H9 (cell line): ENCODE results near the gene MYADM. TPM values are rescaled to one million over a fixed set of nuclear protein-coding genes. Genes with fewer than 3 reads are reported as not detected.

Experiments used
- DNase-seq: peaks from one replicate; pipeline ENCODE4 v3.0.0-alpha.2; 2017
- H2AFZ ChIP-seq: one replicate; pipeline ENCODE4 v1.6.1; 2013; ENCODE audit warnings: mild to moderate bottlenecking, low read length, control low read depth, moderate library complexity
- H2AK5ac ChIP-seq: 2 replicates; pipeline ENCODE4 v1.6.1; 2013; ENCODE audit warnings: low read length, control low read depth, mixed read lengths; ENCODE audit not compliant: insufficient read length
- H2BK120ac ChIP-seq: one replicate; pipeline ENCODE4 v1.6.1; 2013; ENCODE audit warnings: low read depth, mild to moderate bottlenecking, low read length, control low read depth, inconsistent platforms; ENCODE audit not compliant: poor library complexity, severe bottlenecking
- H2BK12ac ChIP-seq: 2 replicates; pipeline ENCODE4 v1.6.1; 2013; ENCODE audit warnings: low read length, control low read depth, mixed read lengths, low read depth; ENCODE audit not compliant: insufficient read length
- H2BK15ac ChIP-seq: 2 replicates; pipeline ENCODE4 v1.6.1; 2013; ENCODE audit warnings: low read depth, low read length, control low read depth
- H2BK20ac ChIP-seq: one replicate; pipeline ENCODE4 v1.6.1; 2013; ENCODE audit warnings: low read depth, mild to moderate bottlenecking, low read length, control low read depth, inconsistent platforms; ENCODE audit not compliant: poor library complexity, severe bottlenecking
- H2BK5ac ChIP-seq: 2 replicates; pipeline ENCODE4 v1.6.1; 2013; ENCODE audit warnings: low read length, control low read depth, mixed read lengths; ENCODE audit not compliant: insufficient read length
- H3K14ac ChIP-seq: 2 replicates; pipeline ENCODE4 v1.6.1; 2013; ENCODE audit warnings: low read length, control low read depth; ENCODE audit not compliant: insufficient read depth
- H3K18ac ChIP-seq: 2 replicates; pipeline ENCODE4 v1.6.1; 2013; ENCODE audit warnings: low read depth, mild to moderate bottlenecking, mixed read lengths, low read length, control low read depth; ENCODE audit not compliant: insufficient read length
- H3K23ac ChIP-seq: 2 replicates; pipeline ENCODE4 v1.6.1; 2013; ENCODE audit warnings: low read length, control low read depth, mixed read lengths, low read depth; ENCODE audit not compliant: insufficient read length
- H3K23me2 ChIP-seq: 2 replicates; pipeline ENCODE4 v1.6.1; 2013; ENCODE audit warnings: low read depth, mild to moderate bottlenecking, mixed read lengths, low read length, control low read depth; ENCODE audit not compliant: insufficient read length, poor library complexity, severe bottlenecking
- H3K27ac ChIP-seq: 2 replicates; pipeline ENCODE4 v1.5.1; 2013; ENCODE audit warnings: low read length, control low read depth, mixed read lengths, low read depth; ENCODE audit not compliant: insufficient read length
- H3K27me3 ChIP-seq: 2 replicates; pipeline ENCODE4 v1.6.1; 2013; ENCODE audit warnings: low read length, control low read depth, inconsistent platforms; ENCODE audit not compliant: insufficient read depth
- H3K4ac ChIP-seq: 2 replicates; pipeline ENCODE4 v1.6.1; 2013; ENCODE audit warnings: low read depth, mild to moderate bottlenecking, control low read depth, inconsistent platforms, low read length, moderate library complexity
- H3K4me1 ChIP-seq: 2 replicates; pipeline ENCODE4 v1.6.1; 2013; ENCODE audit warnings: low read length, control low read depth, inconsistent platforms; ENCODE audit not compliant: insufficient read depth
- H3K4me2 ChIP-seq: 2 replicates; pipeline ENCODE4 v1.6.1; 2013; ENCODE audit warnings: low read length, control low read depth, mixed read lengths; ENCODE audit not compliant: insufficient read length, insufficient read depth
- H3K56ac ChIP-seq: 2 replicates; pipeline ENCODE4 v1.6.1; 2013; ENCODE audit warnings: low read depth, mild to moderate bottlenecking, mixed read lengths, low read length, control low read depth; ENCODE audit not compliant: insufficient read length
- H3K79me1 ChIP-seq: 2 replicates; pipeline ENCODE4 v1.6.1; 2013; ENCODE audit warnings: low read depth, mild to moderate bottlenecking, moderate library complexity, low read length, control low read depth, inconsistent platforms; ENCODE audit not compliant: insufficient read depth, poor library complexity, severe bottlenecking
- H3K79me2 ChIP-seq: 2 replicates; pipeline ENCODE4 v1.6.1; 2013; ENCODE audit warnings: low read length, control low read depth, inconsistent platforms; ENCODE audit not compliant: insufficient read depth
- H3K9ac ChIP-seq: 2 replicates; pipeline ENCODE4 v1.6.1; 2013; ENCODE audit warnings: low read length, control low read depth, mixed read lengths; ENCODE audit not compliant: insufficient read length; ENCODE audit errors: extremely low read depth
- H3K9me3 ChIP-seq: one replicate; pipeline ENCODE4 v1.6.1; 2013; ENCODE audit warnings: low read depth, low read length, inconsistent platforms; ENCODE audit not compliant: control insufficient read depth
- H3T11ph ChIP-seq: one replicate; pipeline ENCODE4 v1.6.1; 2013; ENCODE audit warnings: mild to moderate bottlenecking, low read length, control low read depth, inconsistent platforms
- H4K20me1 ChIP-seq: one replicate; pipeline ENCODE4 v1.6.1; 2013; ENCODE audit not compliant: control insufficient read depth, insufficient read length, insufficient read depth
- H4K5ac ChIP-seq: 2 replicates; pipeline ENCODE4 v1.6.1; 2013; ENCODE audit warnings: low read depth, mild to moderate bottlenecking, mixed read lengths, low read length, control low read depth; ENCODE audit not compliant: insufficient read length
- H4K8ac ChIP-seq: replicated peaks from 2 replicates; pipeline ENCODE4 v1.6.1; 2013; ENCODE audit warnings: low read length, control low read depth, mixed read lengths, low read depth; ENCODE audit not compliant: insufficient read length
- H4K91ac ChIP-seq: 2 replicates; pipeline ENCODE4 v1.6.1; 2013; ENCODE audit warnings: low read depth, mild to moderate bottlenecking, moderate library complexity, mixed read lengths, low read length, control low read depth; ENCODE audit not compliant: insufficient read length
- H3K27ac Mint-ChIP-seq, 3 experiments: 2 replicates in 2 of 3; 3 replicates in 1 of 3; pipeline ENCODE4 v1.8.0; 2020 to 2021; ENCODE audit warnings: mixed read lengths in 3 of 3, mild to moderate bottlenecking in 1 of 3, moderate library complexity in 1 of 3
- H3K27me3 Mint-ChIP-seq: 2 replicates; pipeline ENCODE4 v1.8.0; 2021; ENCODE audit warnings: low read depth, mild to moderate bottlenecking, moderate library complexity, mixed read lengths
- H3K36me3 Mint-ChIP-seq, 3 experiments: 2 replicates in 2 of 3; 3 replicates in 1 of 3; pipeline ENCODE4 v1.8.0; 2020 to 2021; ENCODE audit warnings: low read depth in 3 of 3, mixed read lengths in 3 of 3; ENCODE audit not compliant: insufficient read depth in 1 of 3
- H3K4me1 Mint-ChIP-seq, 2 experiments: 2 replicates each; pipeline ENCODE4 v1.8.0; 2020; ENCODE audit warnings: mixed read lengths in 2 of 2
- H3K4me3 Mint-ChIP-seq, 2 experiments: 2 replicates in 1 of 2; 3 replicates in 1 of 2; pipeline ENCODE4 v1.8.0; 2020 to 2021; ENCODE audit warnings: mild to moderate bottlenecking in 2 of 2, mixed read lengths in 2 of 2, moderate library complexity in 1 of 2
- H3K9me3 Mint-ChIP-seq, 2 experiments: 2 replicates in 1 of 2; 3 replicates in 1 of 2; pipeline ENCODE4 v1.8.0; 2020; ENCODE audit warnings: mild to moderate bottlenecking in 2 of 2, mixed read lengths in 2 of 2, moderate library complexity in 1 of 2
- CTCF ChIP-seq: fragments of 200-600 bp; sonication (generic); conservative IDR thresholded peaks from 3 replicates; pipeline ENCODE4 v1.8.0; 2021; ENCODE audit warnings: antibody characterized with exemption, mild to moderate bottlenecking
- WGBS: extraction: QIAGEN DNeasy Blood & Tissue Kit; methylation state at CpG from one replicate; pipeline ENCODE4 v1.1.7; 2013; ENCODE audit warnings: missing lambda C conversion rate, low lambda C conversion rate, mixed read lengths; ENCODE audit not compliant: insufficient read length; ENCODE audit errors: extremely low coverage; 5-methylcytosine and 5-hydroxymethylcytosine counted together
- total RNA-seq: library from RNA; stranded (reverse); gene quantifications from 2 replicates; pipeline ENCODE4 v1.2.1, GENCODE V29; 2021

Gene MYADM
- total RNA-seq, 1 experiment from 2014 or later, result 116 TPM

- peak overlapping the region; percentile 45 for H3T11ph ChIP-seq
- H3K27ac ChIP-seq, result peak overlapping the region; percentile 36
- peak overlapping the region; percentile 96 for H3K14ac ChIP-seq
- no peak overlapping the region for H4K5ac ChIP-seq
- no peak overlapping the region for H2AFZ ChIP-seq
- H4K91ac ChIP-seq, result peak overlapping the region; percentile 32
- no peak overlapping the region for H2BK20ac ChIP-seq
- H3K9ac ChIP-seq, result peak overlapping the region; percentile 92
- H4K8ac ChIP-seq, result no peak overlapping the region
- H2BK15ac ChIP-seq, result peak overlapping the region; percentile 72; the same call in 1 of the 2 replicates
- no CpG with 5 or more reads among the region's 37 CpGs for WGBS
- H3K36me3 Mint-ChIP-seq, result peaks cover 16 to 26% (median 18%) of the 10 kb centered on the region in 3 experiments; a peak in 6 of 7 replicates
- H3K56ac ChIP-seq, result no peak overlapping the region
- H3K27me3 Mint-ChIP-seq, result peaks cover 2% of the 10 kb centered on the region
- H2AK5ac ChIP-seq, result no peak overlapping the region
- peaks cover 2% of the 10 kb centered on the region; the same call in 1 of the 2 replicates for H3K4me1 ChIP-seq
- peak overlapping the region; percentile 94 for H3K18ac ChIP-seq
- no peak overlapping the region for H3K23ac ChIP-seq
- peak overlapping the region; percentile 21 for H2BK5ac ChIP-seq
- peak overlapping the region; percentile 92 for H3K4me2 ChIP-seq
- no peak for TF ChIP-seq CTCF
- H3K27me3 ChIP-seq, result no peaks in the 10 kb centered on the region
- H3K79me2 ChIP-seq, result peaks cover 2% of the 10 kb centered on the region; the same call in 1 of the 2 replicates
- H3K9me3 ChIP-seq, result no peaks in the 10 kb centered on the region
- no peaks in the 10 kb centered on the region for H4K20me1 ChIP-seq
- peak overlapping the region; percentile 92 to 97 for H3K4me3 Mint-ChIP-seq
- peak overlapping the region; percentile 63; the same call in 1 of the 2 replicates for H3K4ac ChIP-seq
- peaks cover 15% of the 10 kb centered on the region for H3K23me2 ChIP-seq
- no peaks in the 10 kb centered on the region for H3K9me3 Mint-ChIP-seq
- no peaks in the 10 kb centered on the region for H3K79me1 ChIP-seq
- peak overlapping the region; percentile 95 for H2BK120ac ChIP-seq
- peak overlapping the region; percentile 94 to 97 (median 95) for H3K27ac Mint-ChIP-seq
- H3K4me1 Mint-ChIP-seq, result peaks cover 26 to 33% of the 10 kb centered on the region in 2 experiments
- peak overlapping the region; percentile 52 for H2BK12ac ChIP-seq
- peak; percentile 66 for DNase-seq
These were observed 608 bp downstream of the MYADM start for GRCh38 chr19:53868091-53868891.
